DMS 273 (cell line): ENCODE results near the gene NUP188.

Experiments used
- DNase-seq: peaks from one replicate; lab custom pipeline; 2025; ENCODE audit not compliant: unreplicated experiment; lab: John Stamatoyannopoulos, UW

Gene NUP188

GRCh38 chr9:128947527-128948301 lies at the start of gene NUP188, which contains the start of gene DOLK:
NUP188 (plus strand) TSS chr9:128947699; CDS start chr9:128947720, 21 bp downstream.
DOLK (minus strand) TSS chr9:128947603; CDS start chr9:128947303, 300 bp downstream.
- peak; percentile 97 for DNase-seq

- DNase-seq = no peak
These were observed 49.1 kb upstream of the NUP188 start for GRCh38 chr9:128898382-128898781.

- DNase-seq = no peak
These were observed 48.5 kb upstream of the NUP188 start for GRCh38 chr9:128898845-128899565.

- DNase-seq = no peak
These were observed 47.8 kb upstream of the NUP188 start for GRCh38 chr9:128899566-128900322.

- DNase-seq = no peak
These were observed 46.1 kb upstream of the NUP188 start for GRCh38 chr9:128901379-128901778.

- DNase-seq = no peak
These were observed 45.7 kb upstream of the NUP188 start for GRCh38 chr9:128901822-128902221.

GRCh38 chr9:128902351-128903078 lies 45.0 kb upstream of the NUP188 start:
- DNase-seq = no peak

GRCh38 chr9:128903079-128903461 lies 44.4 kb upstream of the NUP188 start:
- no peak for DNase-seq

- DNase-seq = no peak
These were observed 43.5 kb upstream of the NUP188 start for GRCh38 chr9:128903871-128904620.

- DNase-seq = no peak
These were observed 41.5 kb upstream of the NUP188 start for GRCh38 chr9:128905964-128906363.

- no peak for DNase-seq
These were observed 40.8 kb upstream of the NUP188 start for GRCh38 chr9:128906741-128907140.

GRCh38 chr9:128908372-128908771 lies 39.1 kb upstream of the NUP188 start:
- no peak for DNase-seq

- DNase-seq = no peak
These were observed 37.6 kb upstream of the NUP188 start for GRCh38 chr9:128909859-128910258.

- no peak for DNase-seq
These were observed 36.6 kb upstream of the NUP188 start for GRCh38 chr9:128910906-128911305.

GRCh38 chr9:128911529-128912035 lies 35.9 kb upstream of the NUP188 start:
- DNase-seq = no peak

- DNase-seq = no peak
These were observed 35.1 kb upstream of the NUP188 start for GRCh38 chr9:128912270-128912853.

- DNase-seq = no peak
These were observed 34.2 kb upstream of the NUP188 start for GRCh38 chr9:128913048-128913900.

GRCh38 chr9:128913995-128914772 lies 33.3 kb upstream of the NUP188 start:
- no peak for DNase-seq
